Measurements from ENCODE around the gene ETV6.
A peak's percentile ranks its signal among the peaks of the same experiment; 100 is the strongest.
"Not testable (repeated sequence)": the region's sequence is repeated elsewhere in the genome, so short reads cannot be mapped to it uniquely, and the experiment has no call there.

The ETV6 gene

DNA sequence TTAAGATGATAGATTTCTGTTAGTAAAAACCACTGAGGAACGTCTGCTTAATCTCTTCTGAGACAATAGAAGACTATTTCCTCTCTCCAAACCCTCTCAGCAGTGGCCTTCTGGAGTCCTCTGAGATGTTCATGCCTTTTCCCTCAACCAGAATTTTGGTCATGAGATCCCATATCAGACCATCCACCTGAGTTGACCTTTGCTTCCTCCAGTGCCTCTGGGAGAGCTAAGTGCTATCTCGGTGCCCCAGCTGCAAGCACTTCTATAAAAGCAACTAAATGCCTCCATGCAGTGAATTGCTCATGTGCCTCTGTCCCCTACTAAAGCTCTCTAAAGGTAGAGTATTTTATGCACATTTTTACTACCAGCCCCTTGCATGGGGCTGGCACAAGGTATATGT lies 248.4 kb downstream of the ETV6 start:
- no peak for DNase-seq

- no peak for DNase-seq
Measured at GRCh38 chr12:11901701-11902524, 252.4 kb downstream of the ETV6 start.

GRCh38 chr12:11902525-11902875 lies 253.0 kb downstream of the ETV6 start:
- no peak for DNase-seq

GRCh38 chr12:11904124-11904523 lies 254.7 kb downstream of the ETV6 start:
- no peak for DNase-seq

DNA sequence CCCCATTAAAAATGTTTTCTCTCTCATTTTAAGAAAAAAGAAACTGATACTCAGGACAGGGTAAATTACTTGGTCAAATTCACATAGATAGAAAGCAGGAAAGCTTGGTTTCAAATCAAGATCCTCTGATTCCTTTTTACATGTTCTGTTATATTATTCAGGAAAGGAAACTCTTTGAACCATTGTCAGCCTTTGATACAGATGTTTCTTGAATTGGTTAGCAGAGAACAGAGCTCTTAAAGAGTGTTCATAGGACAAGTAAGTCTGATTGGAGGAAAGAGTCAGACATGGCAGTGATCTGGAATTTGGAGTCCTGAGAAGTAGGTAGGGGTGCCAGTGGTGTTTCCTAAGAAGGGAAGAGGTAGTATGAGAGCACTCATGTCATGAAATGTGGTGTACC lies 256.1 kb downstream of the ETV6 start:
- DNase-seq: no peak

DNA sequence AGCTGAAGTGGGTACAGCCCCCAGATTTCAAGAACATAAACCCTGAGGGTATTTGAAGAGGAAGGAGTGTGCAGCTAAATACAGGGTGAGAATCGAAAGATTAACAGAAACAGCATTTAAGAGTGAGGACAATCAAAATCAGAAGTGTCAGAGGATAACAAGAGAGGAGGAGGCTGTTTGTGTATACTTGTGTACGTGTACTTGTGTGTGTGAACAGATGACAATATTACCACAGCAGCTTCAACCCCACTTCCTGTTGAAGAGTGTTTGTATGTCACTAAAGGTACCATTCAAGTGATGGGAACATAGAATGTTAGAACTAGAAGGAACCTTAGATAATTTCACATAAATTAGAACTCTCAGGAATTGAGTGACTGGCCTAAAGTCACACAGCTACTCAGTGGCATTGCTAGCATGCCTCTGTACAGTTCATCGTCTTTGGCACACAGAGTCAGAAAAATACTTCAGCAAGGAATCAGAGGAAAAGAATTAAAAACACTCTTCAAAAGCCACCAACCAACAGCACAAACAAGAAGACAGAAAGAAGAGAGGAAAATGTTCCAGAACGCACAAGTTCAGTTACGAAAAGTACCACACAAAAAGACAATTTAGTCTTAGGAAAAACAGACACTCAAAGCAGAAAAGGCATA lies 256.9 kb downstream of the ETV6 start:
- peak; percentile 35 for DNase-seq

DNA sequence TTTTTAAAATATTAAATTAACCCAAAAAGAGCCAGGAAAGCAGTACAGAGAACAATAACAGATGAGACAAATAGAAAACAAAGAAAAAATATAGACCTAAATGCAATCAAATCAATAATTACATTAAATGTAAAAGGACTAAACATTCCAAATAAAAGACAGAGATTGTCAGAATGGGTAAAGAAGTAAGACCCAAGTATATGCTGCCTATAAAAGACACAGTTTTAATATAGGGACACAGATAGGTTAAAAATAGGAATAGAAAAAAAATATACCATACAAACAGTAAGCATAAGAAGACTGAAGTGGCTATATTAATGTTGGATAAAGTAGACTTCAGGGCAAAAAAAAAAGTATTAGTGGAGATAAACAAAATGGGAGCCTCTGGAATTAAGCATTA lies 258.2 kb downstream of the ETV6 start:
- no peak for DNase-seq

DNA sequence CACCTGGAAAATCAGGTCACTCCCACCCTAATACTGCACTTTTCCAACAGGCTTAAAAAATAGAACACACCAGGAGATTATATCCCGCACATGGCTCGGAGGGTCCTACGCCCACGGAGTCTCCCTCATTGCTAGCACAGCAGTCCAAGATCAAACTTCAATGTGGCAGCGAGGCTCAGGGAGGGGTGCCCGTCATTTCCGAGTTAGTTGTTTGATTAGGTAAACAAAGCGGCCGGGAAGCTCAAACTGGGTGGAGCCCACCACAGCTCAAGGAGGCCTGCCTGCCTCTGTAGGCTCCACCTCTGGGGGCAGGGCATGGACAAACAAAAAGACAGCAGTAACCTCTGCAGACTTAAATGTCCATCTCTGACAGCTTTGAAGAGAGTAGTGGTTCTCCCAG lies 259.9 kb downstream of the ETV6 start:
- not testable (repeated sequence) for DNase-seq

GRCh38 chr12:11916113-11916512 lies 266.6 kb downstream of the ETV6 start:
- no peak for DNase-seq

DNA sequence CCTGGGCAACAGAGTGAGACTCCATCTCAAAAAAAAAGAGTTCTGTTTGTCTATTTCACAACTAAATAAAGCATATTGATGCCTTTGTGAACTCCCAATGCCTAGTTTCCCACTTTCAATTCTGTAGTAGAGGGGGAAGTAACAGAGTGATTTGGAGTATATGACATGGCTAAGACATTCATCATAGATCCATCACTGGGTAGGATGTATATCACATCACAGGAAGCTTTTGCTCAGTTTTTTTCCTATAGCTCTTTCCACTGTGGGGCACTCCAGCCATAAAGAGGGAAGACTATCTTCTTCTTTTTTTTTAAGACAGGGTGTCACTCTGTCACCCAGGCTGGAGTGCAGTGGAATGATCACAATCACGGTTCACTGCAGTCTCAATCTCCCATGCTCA lies 267.3 kb downstream of the ETV6 start:
- DNase-seq: no peak

DNA sequence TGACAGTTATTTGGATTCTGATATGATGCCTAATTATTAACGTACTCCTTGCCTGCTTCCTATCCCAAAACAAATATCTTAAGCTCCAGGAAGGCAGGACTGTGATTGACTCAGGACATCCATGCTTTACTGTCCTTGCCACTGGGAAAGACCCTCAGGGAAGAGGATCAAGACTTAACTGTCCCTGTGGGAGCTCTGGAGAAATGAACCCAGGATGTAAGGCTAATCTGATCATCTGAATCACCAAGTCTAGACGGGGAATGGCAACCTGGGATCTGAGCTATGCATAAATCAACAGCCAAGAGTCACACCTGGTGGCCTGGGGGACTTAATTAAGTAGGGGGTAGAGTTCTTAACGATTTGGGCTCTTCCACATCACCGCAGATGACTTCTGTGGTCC lies 268.0 kb downstream of the ETV6 start:
- no peak for DNase-seq

DNA sequence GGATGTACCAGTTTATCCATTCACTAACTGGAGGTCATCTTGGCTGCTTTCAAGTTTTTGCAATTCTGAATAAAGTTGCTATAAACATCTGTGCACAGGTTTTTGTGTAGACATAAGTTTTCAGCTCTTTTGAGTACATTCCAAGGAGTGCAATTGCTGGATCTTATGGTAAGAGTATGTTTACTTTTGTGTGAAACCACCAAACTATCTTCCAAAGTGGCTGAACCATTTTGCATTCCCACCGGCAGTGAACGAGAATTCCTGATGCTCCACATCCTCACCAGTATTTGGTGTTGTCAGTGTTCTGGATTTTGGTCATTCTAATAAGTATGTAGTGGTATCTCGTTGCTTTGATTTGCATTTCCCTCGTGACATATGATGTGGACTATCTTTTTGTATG lies 270.8 kb downstream of the ETV6 start:
- no peak for DNase-seq

DNA sequence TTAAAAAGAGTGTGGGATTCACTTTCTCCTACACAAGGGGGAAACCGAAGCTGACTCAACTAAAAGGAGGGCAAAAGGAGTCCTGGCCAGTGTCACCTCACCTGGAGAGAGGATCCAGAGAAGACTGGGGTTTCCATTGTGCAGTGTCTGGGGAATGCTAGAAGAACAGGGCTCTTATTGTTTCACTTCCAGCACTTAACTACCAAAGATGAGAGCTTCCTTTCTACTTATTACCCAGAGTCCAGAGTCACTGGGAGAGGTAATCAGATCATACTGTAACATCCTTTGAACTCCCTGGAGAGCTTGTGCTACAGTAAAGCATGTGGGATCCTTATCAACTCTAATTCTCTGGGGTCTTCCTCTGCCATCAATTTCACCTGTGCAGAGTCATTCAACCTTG lies 272.9 kb downstream of the ETV6 start:
- no peak for DNase-seq

DNA sequence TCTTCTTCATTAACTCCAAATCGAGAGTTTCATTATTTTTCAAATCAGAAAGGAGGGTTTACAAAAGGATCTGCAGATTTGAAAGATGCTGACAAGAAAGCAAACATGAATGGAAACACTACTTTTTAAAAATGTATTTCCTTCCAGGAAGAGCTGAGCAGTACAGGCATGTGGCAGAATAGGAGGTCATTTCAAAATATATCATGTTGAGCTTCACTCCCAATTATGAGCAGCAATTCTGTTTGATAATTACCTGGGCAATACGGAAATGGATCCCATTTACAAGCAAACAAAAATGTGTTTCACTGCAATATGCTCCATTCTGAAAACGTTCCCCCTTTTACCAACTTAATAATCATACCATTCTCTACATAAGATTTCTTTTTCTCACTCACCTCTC lies 273.6 kb downstream of the ETV6 start:
- no peak for DNase-seq

- DNase-seq: no peak
Measured at GRCh38 chr12:11927286-11927935, 277.9 kb downstream of the ETV6 start.

DNA sequence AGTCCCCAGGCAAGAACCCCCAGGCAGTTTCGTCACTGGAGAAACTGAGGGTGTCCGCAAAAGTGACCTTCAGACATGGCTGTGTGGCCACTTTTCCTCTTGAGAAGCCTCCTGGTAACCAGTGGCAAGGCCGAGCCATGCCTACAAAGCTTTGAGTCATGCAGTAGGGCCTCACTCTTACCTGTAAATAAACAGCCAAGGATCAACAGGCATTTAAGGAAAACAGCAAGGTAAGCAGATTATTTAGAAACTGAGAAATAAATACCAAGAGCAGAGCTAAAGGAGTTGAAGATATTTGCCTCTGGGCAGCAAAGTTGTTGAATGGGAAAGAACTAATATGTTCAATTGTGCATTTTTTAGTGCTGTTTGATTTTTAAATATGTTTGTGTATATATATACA lies 280.2 kb downstream of the ETV6 start:
- no peak for DNase-seq

- DNase-seq: no peak
Measured at GRCh38 chr12:11939223-11939622, 289.7 kb downstream of the ETV6 start.

- DNase-seq: peak; percentile 51
Measured at GRCh38 chr12:11941606-11942337, 292.3 kb downstream of the ETV6 start.

DNA sequence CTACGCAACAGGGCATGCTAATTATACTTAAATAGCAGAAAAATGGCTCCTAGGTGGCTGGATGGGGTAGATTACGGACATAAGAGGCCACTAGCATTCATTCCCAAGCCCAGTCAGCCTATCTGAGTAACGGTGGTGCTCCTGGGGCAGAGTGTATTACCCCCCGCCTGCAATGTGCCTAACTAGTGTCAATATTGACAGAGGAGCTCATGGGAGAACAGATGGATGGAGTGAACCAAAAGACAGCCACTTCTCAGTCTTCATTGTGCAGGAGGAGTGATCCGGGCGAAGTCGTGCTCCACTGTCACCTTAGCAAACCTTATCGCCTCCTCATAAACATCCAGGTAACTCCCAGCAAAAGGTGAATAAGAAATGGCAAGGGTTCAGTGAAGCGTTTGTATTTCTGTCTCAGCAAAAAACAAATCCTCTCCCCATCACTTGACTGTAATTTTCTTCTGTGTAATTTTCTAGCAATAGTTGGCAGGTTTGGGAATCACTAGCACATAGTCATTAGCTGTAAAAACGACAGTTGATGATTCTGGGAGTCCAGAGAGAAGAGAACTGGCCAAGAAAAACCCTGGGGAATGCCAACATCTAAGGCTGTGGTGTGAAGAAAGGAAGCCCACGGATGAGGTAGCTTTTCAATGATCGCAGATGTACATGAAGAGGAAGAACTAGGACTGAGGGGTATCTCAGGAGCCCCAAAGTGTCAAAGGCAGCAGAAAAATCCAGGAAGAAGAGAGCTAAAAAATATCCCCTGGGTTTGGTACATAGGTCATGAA lies 294.6 kb downstream of the ETV6 start:
- DNase-seq: no peak
